Measurements from ENCODE around the gene TRMT1.

DNA sequence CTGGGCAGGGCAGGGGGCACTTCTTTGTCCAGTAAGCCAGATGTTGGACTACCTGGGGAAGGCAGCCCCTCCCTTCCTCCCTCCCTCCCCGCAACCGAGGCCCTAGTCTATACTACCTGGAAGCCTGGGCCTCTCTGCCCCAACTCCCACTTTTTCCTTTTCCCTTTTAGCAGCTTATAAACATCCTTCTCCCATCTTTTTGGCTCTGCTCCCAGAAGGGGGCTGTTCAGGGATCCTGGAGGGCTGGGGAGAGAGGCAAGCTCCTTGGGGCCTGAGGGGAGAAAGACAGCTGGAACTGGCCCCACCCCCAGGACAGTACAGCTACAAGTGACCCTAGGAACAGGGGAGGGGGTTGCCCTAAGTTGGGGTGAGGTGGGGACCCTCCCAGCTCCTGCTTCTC lies 58.8 kb downstream of the TRMT1 start:
- TF ChIP-seq YY1 (IDR thresholded peaks at IDR 0.05; ENCODE audit: insufficient read depth, insufficient read length) (no peak), SUZ12 (IDR thresholded peaks at IDR 0.05; ENCODE audit: extremely low read depth, insufficient read depth, insufficient read length) (no peak), ZNF274 (IDR thresholded peaks at IDR 0.05; ENCODE audit: low read depth, low read length) (no peak)
